ENCODE results near the gene MYO1G.
"Not testable (repeated sequence)": the region's sequence is repeated elsewhere in the genome, so short reads cannot be mapped to it uniquely, and the experiment has no call there.

Gene MYO1G

DNA sequence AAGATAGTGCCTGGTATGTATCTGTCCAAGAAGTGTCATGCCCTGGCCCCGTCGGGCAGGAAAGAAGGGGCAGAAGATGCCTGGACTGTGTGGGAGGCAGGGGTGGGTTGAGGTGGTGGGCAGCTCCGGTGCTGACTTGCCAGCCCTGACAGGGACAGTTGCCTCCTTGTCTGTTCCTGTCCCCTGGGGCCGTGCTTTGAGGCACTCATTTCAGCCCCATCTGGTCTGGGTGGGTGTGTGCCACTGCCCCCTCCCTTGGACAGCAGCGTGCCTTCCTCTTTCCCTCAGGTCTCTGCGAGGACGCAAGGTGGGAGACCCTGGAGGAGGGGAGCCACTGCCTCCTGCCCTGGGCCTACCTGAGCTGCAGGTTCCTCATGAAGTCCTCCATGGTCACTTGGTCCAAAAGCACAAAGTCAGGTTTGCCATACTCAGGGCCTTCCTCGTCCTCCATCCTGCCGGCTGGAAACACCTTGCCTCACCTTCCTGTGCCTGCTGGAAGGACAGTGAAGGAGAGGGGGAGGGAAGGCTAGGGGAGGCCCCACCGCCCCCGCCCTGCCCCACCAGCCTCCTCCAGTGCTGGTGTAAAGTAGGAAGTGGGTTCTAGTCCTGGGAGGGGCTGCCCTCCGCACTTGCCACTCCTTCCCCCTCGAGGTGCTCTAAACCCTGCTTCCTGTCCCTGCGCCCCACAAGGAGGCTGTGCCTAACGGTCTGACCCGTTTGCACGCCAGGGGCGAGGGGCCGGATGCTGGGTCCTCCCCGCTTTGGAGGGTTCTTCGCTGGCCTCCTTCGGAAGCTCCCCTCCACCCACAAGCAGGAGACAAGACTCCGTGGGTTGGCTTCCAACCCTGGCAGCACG, at the start of gene MYO1G:
Gene MYO1G (minus strand): TSS at position 505 of the 856 bp plus-strand sequence. CDS start 54 bp downstream, at position 451.
- no peak for DNase-seq

- no peak for DNase-seq
Measured at GRCh38 chr7:45028138-45028919, 49.5 kb upstream of the MYO1G start.

- no peak for DNase-seq
Measured at GRCh38 chr7:45027774-45028114, 48.9 kb upstream of the MYO1G start.

DNA sequence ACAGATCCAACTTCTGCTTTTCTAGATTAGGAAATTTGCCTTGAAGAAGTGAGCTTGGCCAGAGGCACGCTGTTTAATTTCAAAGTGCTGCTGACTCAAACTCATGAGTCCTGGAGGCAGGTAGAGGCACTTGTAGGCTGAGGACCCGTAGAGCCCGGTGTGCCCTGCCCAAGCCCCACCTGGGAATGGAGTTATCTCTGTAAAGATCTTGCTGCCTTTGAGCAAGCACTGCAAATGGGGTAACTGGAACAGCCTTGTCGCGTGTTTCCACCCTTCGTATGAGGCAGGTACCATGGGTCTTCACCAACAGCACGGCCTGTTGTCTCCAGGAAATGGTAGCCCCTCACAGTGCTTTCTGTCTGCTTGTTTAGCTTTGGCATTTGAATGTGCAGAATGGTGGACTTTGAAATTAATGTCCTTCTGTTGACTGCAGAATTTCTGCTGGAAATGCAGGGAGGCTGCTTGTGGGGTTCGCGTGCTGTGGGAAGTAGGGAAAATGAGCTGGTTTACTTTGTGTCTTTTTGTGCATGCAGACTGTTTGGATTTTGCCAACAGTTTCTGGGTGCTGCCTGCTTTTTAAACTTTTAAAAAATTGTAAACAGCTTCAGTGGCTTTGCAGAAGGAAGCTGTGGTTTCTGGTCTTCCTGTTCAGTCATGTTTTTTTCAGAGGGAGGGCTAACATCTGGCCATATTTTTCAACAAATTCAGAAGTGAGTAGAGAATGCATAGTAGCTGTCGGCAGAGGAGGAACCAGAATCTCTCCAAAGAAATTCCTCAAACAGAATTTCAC, 48.4 kb upstream of the MYO1G start:
- no peak for DNase-seq

GRCh38 chr7:45026013-45026412, 47.2 kb upstream of the MYO1G start:
- no peak for DNase-seq

DNA sequence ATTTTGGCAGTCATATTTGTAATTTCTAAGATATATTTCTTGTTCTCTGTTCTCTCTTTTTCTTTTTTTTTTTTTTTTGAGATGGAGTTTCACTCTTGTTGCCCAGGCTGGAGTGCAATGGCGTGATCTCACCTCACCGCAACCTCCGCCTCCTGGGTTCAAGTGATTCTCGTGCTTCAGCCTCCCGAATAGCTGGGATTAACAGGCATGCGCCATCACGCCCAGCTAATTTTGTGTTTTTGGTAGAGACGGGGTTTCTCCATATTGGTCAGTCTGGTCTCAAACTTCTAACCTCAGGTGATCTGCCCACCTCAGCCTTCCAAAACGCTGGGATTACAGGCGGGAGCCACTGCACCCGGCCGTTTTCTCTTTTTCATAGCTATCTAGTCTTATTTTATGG, 46.7 kb upstream of the MYO1G start:
- DNase-seq, result not testable (repeated sequence)

DNA sequence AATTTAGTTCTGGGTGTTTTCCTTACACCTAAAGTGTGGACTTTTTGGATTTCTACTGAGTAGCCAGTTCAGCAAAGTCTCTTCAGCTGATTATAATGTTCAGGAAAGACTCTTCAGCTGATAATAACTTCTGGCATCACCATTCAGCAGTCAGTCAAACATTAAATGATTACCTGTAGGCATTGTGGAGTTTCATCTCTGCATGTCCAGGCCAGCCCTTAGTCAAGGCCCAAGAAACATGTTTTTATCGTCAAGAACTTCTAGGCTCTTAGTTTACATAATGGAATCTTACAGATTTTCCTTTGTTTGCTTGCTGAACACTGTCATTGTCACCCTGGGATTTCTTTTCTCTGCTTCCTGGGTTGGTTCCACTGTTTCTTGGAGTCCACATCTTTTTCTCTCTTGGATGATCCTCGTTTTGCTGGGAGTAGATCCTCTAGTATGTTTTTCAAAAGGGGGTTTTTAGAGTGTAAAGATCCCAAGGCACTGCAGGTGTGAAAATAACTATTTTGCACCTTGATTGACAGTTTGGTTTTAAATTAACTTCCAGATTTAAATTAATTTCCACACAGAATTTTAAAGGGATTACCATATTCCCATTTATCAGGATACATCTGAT, 45.4 kb upstream of the MYO1G start:
- DNase-seq, result no peak

DNA sequence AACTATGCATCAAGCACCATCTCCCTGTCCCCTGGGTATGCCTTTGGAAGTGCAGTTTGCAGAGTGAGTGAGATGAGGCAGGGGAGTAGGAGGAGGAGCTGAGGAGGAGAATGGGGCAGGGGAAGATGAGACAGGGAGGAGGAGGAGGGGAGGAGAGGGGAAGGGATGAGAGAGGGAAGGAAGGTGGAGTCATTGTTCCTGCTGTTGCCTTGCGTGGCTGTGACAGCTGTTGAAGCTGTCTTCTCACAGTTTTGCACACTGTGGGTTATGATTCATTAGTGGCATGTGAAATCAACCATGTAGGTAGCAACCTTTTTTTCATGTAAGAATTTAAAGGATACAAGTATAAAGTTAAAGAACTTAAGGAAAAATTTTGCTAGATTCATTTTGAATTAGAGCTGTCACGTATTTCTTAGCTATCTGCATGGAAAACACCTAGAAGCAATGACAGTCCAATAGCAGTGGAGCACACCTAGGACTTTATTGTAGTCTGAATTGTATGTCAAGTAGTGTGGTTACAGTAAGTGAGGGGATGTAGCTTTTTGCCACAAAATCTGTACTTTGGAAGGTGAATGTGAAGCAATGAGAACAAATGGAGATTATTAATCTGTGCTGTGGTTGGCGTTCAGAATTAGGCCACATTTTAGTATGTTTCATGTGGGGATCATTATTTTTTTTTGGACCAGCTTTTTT, 42.9 kb upstream of the MYO1G start:
- no peak for DNase-seq

DNA sequence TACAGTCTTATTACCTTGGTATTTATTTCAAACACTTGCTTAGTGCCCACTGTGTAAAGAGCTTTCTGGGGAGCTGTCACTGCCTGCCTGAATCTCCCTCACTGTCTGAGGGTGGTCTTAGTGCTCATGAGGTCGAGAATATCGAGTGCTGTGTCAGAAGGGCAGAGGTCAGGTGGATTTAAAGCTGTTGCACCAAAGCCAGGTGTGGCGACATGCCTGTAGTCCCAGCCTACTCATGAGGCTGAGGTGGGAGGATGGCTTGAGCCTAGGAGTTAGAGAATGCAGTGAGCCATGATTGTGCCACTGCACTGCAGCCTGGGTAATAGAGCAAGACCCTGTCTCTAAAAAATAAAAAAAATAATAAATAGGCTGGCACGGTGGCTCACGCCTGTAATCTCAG, 42.1 kb upstream of the MYO1G start:
- DNase-seq, result no peak

DNA sequence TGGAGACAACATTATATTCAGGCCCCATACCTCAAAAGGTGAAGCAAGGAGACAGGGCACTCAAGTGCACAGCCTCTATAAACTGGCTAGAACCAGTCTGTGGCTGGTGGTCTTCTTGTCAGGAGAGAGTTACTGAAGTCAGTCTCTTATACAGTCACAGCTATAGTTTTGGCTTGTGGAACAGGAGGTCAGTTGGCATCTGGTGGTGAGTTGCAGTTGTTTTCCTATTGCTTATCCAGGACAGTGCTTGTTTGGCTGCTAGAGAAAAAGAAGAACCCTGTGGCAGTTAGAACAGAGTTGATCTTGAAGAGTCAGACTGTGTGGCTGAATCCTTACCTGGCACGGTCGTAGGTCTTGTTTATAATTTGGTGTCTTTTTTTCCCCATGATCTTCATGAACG, 38.4 kb upstream of the MYO1G start:
- DNase-seq, result no peak

- no peak for DNase-seq
Measured at GRCh38 chr7:45015313-45015712, 36.5 kb upstream of the MYO1G start.

DNA sequence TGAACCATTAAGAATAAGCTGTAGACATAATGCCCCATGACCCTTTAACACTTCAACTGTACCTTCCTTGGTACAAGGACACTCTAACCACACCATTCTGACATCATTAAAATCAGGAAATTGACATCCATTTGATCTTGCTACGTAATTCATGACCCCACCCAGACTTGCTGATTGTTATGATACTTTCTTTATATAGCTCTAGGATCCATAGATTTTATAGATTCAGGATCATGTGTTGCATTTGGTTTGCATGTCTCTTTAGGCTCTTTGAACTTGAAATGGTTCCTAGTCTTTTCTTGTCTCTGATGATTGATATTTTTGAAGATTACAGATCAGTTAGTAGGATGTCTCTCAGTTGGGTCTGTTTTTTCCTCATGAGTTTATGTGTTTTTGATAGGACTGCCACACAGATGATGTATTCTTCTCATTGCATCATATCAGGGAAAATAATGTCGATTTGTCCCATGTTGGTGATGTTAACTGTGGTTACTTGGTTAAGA, 34.7 kb upstream of the MYO1G start:
- DNase-seq, result no peak

GRCh38 chr7:45007571-45008328, 28.9 kb upstream of the MYO1G start:
- DNase-seq, result no peak

GRCh38 chr7:45007106-45007505, 28.3 kb upstream of the MYO1G start:
- DNase-seq, result no peak

DNA sequence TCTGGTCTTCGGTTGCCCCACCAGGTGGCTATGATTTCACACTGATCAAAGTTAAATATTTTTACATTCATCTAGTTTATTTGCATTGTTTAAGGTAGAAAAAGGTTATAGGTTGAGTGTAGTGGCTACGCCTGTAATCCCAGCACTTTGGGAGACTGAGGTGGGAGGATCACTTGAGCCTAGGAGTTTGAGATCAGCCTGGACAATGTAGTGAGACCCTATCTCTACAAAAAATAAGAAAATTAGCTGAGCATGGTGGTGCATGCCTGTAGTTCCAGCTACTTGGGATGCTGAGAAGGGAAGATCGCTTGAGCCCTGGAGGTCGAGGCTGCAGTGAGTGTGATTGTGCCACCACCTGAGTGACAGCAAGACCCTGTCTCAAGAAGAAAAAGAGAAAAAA, 25.0 kb upstream of the MYO1G start:
- DNase-seq, result no peak

- no peak for DNase-seq
Measured at GRCh38 chr7:45001826-45002225, 23.0 kb upstream of the MYO1G start.

DNA sequence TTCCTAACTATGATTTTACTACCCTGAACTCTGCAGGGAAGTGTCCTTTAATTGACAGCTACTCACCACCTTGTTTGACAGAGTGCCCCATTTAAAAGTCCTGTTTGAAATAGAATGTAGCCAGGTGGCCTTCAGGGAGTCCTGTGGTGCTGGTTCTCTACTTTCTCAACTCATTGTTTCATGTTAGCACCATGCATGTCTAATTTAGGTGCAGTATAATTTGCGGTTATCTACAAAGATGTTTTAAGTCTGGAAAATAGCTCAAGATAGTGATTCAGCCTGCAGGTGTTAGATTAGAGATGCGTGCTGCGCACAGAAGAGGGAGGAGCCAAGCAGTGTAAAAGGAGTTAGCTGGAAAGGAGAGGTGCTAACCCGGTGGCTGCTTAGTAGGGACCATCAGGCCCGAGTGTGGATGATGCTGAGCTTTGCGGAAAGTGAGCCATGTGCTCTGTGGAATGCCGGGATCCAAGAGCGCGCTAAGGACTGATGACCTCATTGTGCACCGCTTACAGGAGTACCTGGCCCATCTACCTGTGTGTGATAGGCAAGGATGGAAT, 22.4 kb upstream of the MYO1G start:
- DNase-seq, result peak; percentile 81

DNA sequence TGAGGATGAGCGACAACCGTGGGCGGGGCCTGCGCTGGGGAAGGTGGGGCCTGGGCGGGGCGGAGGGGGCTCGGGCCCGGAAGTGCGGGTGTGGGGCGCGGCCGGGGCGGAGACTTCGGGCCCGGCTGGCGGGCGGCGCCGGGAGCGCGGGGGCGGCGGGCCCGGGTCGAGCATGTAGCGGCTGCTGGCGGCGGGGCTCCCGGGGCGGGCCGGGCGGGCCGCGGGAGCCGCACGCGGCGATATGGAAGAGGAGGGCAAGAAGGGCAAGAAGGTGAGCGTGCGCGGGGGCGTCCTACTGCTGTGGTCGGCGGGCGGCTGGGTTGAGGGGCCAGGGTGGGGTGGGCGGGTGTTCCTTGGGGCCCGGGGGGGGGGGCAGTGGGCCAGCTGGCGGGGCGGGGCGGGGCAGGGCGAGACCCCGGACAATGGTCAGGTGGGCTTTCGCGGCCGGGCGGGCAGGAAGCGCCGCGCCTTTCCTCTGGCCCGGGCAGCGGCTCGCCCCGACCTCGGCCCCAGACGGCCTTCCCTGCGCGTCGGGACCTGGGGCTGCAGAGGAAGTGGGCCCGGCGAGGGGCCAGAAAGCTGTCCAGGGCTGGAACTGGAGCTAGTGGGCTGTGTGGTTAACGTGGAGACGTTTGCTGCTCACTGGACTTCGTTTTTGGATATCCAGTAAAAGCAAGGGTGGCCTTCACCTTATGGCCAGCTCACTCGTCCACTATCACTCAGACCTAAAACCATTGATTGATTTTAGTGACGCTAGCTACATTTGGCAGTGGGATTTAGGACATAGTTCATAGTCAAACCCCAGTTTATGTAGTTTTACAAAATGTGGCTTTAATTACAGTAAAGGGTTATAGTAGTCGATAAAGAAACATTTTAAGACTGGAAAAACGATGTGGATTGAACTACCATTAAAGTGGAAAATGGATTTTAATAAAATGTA, 21.5 kb upstream of the MYO1G start, which contains the start of gene CCM2:
Gene CCM2 (plus strand): TSS at position 109 of the 940 bp plus-strand sequence. CDS start 133 bp downstream, at position 242.
- DNase-seq, result no peak

DNA sequence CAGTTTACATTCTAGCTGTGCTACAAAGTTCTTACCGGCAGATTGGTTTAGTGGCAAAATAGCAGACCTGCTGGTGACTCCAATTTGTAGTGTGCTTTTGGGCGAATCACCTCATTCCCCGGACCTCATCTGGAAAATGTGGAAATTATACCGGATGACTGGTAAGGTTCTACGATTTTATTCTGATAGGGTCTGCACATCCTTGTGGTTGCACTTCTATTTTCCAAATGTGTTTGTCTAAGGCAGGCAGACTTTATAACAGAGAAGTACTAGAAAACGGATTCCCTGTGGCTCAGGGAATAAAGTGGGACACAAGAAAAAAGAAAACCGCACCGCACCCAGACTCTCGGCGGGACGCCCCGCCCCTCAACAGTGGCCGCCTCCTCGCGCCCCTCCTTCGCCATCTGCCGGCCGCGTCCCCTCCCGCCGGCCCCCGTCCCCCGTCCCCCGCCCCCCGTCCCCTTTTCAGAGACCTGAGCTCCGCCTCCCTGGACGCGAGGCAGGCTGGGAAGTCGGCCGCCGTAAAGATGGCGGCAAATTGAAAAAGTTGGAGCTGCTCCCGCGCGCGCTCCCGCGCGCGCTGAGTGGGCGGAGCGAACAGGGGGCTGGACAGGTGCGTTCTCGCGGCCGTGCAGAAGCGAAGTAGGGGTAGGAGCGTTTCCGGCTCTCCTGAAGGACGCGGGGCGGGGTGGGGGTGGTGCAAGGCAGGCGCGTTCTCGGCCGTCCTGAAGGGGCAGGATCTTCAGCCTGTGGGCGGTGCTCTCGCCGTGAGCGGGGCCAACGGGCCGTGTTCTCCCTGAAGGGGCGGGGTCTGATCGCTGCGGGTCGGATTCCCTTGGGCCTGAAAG, 20.7 kb upstream of the MYO1G start:
- peak; percentile 98 for DNase-seq

Measured in NCI-H510A treated with DMSO at 0.1 percent for 48 hours (cell line).